NCI-H2196 treated with DMSO at 0.1 percent for 48 hours (cell line): ENCODE measurements around the gene SDR39U1.
A peak's percentile ranks its signal among the peaks of the same experiment; 100 is the strongest.

Experiments used
- DNase-seq: peaks from one replicate; lab custom pipeline; 2025; ENCODE audit not compliant: unreplicated experiment; lab: John Stamatoyannopoulos, UW

The SDR39U1 gene

GRCh38 chr14:24411443-24412389 is 30.9 kb downstream of the SDR39U1 start:
- no peak for DNase-seq

DNA sequence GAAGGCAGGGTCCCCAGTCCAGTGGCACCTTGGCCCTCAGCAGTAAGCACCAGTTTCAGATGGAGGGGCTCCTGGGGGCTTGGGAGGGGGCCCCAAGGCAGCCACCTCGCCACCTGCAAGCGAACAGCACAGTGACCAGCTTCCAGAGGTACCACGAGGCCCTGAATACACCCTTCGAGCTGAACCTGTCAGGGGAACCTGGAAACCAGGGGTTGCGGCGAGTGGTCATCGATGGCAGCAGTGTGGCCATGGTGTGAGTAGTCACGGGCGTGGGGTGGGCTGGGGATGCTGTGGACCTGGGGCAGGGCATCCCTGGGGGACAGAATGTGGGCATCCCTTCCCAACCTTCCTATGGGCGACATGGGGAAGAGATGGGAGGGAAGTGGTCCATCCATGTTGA is 32.6 kb downstream of the SDR39U1 start:
- no peak for DNase-seq

GRCh38 chr14:24409192-24409591 is 33.4 kb downstream of the SDR39U1 start:
- DNase-seq, result no peak

GRCh38 chr14:24408764-24409163 is 33.8 kb downstream of the SDR39U1 start:
- no peak for DNase-seq

GRCh38 chr14:24407608-24408325 is 34.8 kb downstream of the SDR39U1 start:
- DNase-seq, result no peak

- no peak for DNase-seq
Observed at GRCh38 chr14:24406416-24406815, 36.2 kb downstream of the SDR39U1 start.

DNA sequence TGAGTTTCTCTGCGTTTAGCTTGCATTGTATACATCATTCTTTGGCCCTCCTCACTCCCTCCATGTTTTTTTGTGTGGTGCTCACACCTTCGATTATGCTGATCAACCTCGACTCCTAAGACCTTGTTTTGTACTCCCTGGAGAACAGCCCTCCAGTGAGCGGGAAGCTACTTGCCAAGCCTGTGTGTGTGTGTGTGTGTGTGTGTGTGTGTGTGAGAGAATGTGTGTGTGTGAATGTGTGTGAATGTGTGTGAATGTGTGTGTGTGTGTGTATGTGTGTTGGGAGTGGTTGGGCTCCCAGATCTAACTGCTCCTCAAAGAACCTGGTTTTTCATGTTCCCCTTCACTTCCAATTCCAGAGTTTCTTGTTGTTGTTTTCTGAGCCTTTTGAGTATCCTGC is 37.8 kb downstream of the SDR39U1 start:
- no peak for DNase-seq

DNA sequence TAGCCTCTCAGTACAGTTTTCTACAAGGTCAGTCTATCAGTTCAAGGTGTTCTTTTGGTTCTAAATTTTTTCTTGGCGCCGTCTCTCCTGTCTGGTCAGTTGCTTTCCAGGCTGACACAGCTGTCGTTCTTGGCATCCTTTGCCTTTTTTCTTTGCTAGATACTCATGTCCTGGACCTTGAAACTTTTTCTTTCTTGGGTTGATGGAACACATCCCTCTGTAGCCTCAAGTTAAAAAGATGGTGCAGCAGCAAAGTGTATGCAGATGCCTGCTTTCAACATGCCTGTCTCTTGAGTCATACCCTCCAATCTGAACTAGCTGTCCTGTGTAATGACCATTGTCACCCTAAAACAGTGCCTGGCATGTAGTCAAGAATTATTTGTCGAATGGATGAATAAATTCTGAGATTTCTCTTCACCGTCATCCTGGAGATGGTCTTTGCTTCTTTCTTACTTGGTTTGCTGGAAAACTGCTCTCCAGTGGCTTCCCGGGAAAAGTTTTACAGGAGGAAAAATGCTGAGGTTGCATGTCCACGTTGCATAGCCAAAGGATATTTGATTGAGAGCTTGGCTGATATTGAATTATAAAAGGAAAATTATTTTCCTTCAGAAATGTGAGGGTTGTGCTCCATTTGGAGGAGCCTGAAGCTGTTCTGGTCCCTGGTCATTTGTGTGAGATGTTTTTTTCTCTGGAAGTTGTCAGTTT is 39.1 kb downstream of the SDR39U1 start:
- no peak for DNase-seq

- no peak for DNase-seq
Observed at GRCh38 chr14:24401810-24402702, 40.5 kb downstream of the SDR39U1 start.

- no peak for DNase-seq
Observed at GRCh38 chr14:24399999-24400718, 42.4 kb downstream of the SDR39U1 start.

DNA sequence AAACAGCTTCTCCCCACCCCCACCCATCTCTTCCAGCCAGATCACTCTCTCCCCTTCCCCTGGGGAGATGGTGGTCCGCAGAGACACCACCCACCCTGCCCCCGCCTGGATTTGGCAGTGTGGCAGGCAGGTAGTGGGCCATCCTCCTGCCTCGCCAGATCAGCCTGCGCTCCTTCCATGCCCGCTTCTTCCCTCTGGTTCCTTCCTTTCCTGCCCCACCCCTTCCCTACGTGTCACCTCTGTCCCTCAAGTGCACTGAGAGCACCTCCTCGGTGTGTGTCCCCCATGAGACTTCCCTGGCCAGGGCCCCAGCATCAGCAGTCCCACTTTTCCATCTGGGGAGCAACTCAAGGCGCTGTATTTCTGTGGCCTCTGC is 43.1 kb downstream of the SDR39U1 start:
- DNase-seq, result no peak

DNA sequence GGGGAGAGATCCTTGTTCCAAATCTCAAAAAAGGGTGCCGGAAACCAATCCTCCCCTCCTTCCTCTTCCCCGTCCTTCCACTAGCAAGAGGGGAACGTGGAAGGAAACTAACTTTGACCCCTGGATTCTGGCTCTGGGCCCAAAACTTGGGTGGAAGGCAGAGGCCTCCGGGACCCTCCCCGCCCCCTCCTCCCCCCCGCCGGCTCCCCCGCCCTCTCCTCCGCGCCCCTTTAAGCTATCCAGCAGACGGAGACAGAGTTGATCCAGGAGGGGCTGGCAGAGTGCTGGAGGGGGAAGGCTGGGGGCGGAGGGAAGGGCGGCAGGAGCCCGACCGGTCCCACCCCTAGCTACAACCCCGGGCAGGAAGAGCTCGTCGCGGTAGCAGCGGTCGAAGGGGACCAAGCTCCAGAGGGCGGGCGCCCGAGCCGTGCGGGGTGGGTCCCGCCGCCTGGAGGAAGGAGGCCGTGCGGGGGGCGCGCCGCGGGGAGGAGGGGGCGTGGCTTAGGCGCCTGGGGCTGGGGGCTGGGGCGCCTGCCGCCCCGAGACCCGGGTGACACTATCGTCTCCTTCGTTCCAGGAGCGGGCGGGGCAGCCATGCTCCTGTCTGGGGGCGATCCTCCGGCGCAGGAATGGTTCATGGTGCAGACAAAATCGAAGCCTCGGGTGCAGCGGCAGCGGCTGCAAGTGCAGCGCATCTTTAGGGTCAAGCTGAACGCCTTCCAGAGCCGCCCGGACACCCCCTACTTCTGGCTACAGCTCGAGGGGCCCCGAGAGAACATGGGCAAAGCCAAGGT is 43.7 kb downstream of the SDR39U1 start, which contains the start of gene NYNRIN:
Gene NYNRIN (plus strand): TSS at position 351 of the 794 bp plus-strand sequence. CDS start 244 bp downstream, at position 595.
- DNase-seq, result no peak

DNA sequence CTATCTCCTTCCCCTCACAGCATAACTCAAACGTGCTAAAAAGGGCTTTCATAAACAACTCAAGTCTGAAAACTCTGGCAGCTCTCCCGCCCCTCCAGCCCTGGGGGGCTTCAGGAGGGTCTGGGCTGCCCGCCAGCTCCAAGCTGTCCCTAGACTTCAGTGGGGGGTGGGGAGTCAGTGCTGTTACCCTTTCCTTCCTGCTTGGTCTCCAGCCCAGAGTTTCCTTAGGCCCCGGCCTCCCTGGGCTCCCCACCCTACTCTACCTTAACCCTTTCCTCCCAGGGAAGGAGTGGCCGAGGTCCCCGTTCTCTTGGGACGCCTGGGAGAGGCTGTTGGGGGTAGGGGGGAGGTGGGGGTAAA is 44.3 kb downstream of the SDR39U1 start:
- DNase-seq, result no peak

DNA sequence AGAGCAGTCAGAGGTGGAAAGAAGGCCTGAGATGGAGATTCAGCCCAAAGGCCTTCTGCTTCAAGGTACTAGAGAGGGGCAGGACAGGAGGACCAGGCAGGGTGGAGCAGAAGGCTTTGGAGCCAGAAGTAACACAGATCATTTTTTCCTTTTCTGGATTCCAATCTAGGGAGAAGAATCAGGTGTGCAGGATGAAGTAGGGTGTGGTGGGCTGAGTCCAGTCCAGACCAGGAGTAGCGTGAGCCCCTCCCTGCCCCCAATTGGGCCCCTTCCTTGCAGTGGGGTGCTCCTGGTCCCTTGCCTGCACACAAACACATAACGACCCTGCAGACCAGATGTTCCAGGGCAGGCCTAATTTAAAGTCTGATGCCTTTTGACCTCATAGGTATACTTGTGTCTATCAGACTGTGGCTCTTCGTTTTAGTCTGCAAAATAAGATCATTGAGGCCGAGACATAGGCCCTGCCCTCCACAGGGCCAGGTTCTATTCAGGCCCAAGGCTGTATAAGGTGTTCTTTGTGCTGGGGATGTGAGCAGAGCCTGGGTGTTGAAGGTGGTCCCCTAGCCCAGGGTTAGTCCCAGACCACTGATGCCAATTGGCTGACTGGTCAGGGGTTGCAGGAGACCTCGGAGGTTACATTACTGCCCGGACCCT is 44.8 kb downstream of the SDR39U1 start:
- no peak for DNase-seq

DNA sequence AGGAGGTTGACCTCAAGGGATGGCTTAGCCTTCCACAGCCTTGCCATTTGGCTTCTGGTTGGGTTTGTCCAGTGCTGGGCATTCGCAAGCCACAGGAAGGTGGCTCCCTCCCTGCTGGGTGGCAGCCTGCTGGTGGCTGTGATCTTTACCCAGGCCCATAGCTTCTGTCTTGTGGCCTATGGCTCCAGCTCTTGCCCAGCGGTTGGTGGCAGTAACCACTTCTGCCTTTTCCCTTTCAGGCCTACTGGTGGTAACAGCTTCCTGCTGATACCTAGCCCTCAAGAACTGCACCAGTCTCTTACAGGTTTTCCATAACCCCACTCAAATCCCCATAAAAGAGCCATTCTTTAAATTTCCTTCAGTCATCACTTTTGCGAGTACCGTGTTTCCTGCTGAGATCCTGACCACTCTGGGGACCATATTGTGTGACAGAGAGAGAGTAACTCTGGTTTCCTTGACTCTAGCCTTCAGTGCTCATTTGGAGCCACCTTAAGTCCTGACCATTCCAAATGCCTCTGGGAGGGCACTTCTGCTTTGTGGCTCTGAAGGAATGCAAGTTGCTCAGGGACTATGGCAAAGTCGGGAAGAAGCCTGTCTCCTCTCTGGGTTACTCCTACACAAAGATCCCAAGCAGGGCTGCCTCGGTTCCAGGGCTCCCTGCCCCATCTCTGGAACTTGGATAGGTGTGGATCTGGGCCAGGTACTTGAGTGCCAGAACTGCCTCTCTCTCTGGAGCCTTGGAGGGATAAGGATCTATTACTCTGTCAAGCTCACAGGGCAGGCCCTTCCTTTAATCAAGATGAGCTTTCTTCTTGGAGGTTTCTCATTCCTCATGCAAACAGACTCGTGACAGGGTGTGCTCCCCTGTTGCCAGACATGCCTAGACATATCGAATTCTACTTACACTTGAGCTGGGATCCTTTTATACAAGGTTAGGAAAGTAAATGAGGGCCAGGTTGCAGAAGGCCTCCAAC is 46.7 kb downstream of the SDR39U1 start:
- no peak for DNase-seq

- DNase-seq, result no peak
Observed at GRCh38 chr14:24394275-24394674, 48.3 kb downstream of the SDR39U1 start.

- DNase-seq, result peak; percentile 37
Observed at GRCh38 chr14:24392325-24393091, 50.1 kb downstream of the SDR39U1 start.
